Tibial nerve (tissue), 3 donors: ENCODE data around the gene CMSS1.

ENCODE experiments used
- POLR2A ChIP-seq, 2 donors: fragments of 450-650 bp; IDR thresholded peaks; one replicate each; pipeline ENCODE4 v1.6.1; 2017; ENCODE audit warnings: antibody characterized with exemption in 2 of 2, mild to moderate bottlenecking in 2 of 2, moderate library complexity in 2 of 2
- TF ChIP-seq, protein P1 (sequence below), 5 experiments: fragments of 200-600 bp in 3 of 5; fragments of 450-650 bp in 2 of 5; sonication (generic) in 3 of 5; IDR thresholded peaks; one replicate each; pipeline ENCODE4 v1.5.1; 2016 to 2019; ENCODE audit warnings: antibody characterized with exemption in 5 of 5, mild to moderate bottlenecking in 3 of 5, moderate library complexity in 2 of 5

DNA sequence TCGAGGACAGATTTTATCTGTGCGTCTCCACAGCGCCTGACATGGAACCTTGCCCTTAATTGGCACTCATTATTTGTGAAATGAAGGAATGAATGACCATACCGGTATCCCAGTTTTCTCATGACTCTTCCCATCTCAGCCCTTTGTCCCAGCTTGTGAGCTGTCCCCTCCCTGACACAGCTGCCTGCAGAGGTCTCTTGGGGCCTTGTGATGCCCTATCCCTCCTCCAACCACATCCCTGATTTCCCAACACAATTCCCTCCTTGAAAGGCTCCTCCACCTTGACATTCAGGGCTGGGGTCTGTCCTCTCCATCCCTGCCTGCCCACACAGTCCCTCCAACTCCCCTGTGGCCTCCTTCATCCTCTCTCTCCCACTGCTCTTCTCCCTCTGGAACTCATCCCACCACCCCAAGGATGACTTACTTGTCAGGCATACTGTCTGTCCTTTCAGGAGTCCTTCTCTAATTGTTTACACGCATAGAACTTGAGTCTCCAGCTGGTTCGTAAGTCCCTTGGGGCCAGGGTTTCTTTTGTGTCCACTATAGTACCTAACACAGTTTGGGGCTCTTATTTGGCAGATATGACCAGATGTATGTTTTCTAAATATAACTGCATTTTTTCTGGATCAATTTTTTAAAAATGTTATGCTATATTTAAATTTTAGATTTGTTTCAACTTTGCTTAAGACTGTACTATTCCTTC is 332.2 kb downstream of the CMSS1 start:
- TF ChIP-seq POLR2A (IDR thresholded peaks at IDR 0.05), result no peak
- TF ChIP-seq, protein P1, sequence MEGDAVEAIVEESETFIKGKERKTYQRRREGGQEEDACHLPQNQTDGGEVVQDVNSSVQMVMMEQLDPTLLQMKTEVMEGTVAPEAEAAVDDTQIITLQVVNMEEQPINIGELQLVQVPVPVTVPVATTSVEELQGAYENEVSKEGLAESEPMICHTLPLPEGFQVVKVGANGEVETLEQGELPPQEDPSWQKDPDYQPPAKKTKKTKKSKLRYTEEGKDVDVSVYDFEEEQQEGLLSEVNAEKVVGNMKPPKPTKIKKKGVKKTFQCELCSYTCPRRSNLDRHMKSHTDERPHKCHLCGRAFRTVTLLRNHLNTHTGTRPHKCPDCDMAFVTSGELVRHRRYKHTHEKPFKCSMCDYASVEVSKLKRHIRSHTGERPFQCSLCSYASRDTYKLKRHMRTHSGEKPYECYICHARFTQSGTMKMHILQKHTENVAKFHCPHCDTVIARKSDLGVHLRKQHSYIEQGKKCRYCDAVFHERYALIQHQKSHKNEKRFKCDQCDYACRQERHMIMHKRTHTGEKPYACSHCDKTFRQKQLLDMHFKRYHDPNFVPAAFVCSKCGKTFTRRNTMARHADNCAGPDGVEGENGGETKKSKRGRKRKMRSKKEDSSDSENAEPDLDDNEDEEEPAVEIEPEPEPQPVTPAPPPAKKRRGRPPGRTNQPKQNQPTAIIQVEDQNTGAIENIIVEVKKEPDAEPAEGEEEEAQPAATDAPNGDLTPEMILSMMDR (IDR thresholded peaks at IDR 0.05), result no peak
